Measurements from ENCODE around the gene MAPRE2.

Gene MAPRE2

DNA sequence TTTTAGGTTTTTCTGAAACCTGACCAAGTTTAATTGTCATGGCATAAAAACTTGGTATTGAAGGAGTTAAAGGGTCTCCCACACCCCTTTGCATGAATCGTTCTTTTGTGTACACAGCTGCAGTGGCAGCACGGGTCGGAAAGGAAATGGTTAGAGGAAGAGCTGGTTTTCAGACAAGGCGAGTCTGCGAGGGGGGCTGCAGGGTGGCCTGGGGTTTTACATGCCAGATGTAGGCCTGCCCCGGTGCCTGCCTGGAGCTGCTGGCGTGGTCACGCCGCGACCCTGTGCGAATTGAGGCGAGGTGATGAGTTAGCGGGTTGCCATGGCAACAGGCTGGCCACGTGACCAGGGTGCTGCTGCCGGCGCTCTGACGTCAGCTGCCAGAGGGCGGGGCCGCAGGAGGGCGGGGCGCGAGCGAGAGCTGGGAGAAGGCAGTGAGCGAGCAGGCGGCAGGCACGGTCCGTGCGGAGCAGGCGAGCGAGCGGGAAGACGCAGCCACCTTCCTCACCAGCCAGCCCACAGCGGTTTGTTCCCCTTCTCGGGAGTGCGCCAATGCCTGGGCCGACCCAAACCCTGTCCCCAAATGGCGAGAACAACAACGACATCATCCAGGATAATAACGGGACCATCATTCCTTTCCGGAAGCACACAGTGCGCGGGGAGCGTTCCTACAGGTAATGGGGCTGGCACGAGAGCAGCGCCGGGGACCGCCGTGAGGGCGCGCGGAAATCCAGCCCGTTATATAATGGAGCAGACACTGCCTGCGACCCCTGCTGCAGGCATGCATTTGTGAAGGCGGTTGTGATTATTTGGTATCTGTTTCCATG lies at the start of gene MAPRE2:
MAPRE2 (plus strand) TSS at position 426 of the 827 bp plus-strand sequence; CDS start at position 553, 127 bp downstream.
- peak; percentile 98 for DNase-seq (ENCODE audit: low spot score)

DNA sequence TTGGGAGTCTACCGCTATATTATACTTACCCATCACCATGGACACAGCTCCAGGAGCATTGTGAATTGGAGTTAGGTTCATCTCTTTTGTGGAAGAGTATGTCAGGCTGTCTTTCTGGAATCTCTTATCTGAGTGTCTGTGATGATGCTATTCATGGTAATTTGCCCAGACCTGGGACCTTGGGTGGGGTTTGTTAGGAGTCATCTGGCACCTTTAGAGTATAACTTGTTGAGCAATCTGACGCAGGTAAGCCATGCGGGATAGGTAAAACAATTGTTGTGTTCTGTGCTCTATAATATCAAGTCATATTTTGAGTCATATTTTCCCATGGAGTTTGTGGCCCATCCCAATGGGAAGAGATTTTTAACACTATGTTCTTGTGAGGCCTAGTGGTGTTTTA lies 49.7 kb upstream of the MAPRE2 start:
- no peak for DNase-seq (ENCODE audit: low spot score)

DNA sequence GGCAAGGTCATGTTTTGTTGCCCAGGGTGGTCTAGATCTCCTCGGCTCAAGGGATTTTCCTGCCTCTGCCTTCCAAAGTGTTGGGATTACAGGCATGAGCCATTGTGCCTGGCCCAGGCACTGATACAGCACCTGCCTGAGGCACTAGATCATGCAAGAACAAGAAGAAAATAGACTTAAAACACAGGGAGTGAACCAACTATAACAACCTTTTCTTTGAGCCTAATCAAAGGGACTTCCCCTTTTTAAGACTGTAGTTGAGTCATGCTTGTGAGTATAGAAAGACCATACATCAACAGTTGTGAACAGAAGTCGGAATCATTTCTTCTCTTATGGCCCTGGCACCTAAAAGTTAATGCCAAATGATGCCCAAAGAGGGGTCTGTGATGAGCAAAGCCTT lies 47.9 kb upstream of the MAPRE2 start:
- DNase-seq (ENCODE audit: low spot score), result no peak

DNA sequence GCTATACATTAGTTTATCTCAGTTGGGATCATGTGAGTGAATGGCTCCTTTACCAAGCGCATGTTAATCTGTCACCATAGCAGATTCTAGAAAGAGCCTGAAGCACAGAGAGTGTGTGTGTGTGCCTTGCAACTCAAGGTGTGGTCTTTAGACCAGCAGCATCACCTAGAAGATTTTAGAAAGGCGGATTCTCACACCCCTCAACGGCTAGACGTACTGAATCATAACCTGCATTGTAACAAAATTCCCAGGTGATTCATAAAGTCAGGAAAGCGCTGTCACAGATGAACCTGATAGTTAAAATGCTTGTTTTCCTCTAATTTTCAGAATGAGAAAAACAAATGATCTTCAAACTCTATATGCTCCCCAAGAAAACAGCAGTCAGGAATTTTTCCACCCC lies 45.5 kb upstream of the MAPRE2 start:
- no peak for DNase-seq (ENCODE audit: low spot score)

DNA sequence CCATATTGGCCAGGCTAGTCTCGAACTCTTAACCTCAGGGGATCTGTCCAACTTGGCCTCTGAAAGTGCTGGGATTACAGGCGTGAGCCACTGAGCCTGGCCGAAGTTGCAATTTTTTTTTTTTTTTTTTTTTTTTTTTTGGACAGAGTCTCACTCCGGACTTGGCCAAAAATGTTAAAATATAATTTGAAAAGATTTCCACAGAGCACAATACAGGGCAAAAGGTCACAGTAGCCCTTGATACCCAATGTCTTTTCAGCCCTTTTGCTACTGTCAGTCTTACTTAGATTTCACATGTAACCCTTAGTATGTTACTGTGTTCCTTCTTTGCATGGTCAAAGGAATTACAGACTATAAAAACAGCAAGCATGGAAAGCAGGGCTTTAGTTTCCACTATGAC lies 42.6 kb upstream of the MAPRE2 start:
- DNase-seq (ENCODE audit: low spot score), result no peak

DNA sequence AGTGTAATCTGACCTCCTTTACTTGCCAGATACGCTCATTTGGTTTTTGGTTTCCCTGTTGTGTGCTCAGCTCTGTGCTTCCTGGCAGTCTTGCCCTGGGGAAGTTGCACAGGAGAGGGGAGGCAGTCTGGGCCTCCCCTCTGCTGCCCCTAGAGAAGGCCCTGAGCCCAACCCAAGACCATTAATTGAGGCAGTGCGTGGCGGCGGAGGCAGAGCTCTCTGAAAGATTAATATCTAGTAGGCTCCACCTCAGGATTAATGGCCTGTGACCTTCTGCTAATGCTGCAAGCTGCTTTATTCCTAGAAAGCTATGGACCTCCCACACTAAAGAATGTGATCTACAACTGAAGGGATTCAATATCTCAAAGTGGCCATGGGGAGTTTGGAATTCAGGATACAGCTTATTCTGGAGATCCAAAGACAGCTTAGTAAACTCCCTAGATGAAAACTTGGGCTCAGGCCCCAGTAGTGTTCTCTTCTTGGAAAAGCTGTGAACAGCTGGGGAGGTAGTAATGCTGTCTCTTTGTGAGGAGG lies 41.4 kb upstream of the MAPRE2 start:
- no peak for DNase-seq (ENCODE audit: low spot score)

DNA sequence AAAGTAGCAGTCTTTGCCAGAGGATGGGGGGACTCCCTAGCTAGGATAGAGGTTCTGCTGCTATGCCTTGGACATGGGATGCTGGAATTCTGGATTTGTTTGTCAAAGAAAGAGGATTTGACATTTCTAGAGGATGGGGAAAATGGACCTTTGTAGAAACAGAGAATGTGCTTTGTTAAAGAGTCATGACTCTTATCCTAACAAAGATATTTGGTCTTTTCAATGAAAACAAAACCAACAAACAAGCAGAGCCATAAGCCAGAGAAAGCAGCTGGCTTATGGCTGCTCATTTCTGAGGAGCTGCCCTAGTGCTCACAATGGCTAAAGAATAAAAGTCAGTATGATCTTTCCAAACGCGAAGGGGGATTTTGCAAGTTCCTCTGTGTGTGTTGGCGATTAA lies 40.8 kb upstream of the MAPRE2 start:
- no peak for DNase-seq (ENCODE audit: low spot score)

DNA sequence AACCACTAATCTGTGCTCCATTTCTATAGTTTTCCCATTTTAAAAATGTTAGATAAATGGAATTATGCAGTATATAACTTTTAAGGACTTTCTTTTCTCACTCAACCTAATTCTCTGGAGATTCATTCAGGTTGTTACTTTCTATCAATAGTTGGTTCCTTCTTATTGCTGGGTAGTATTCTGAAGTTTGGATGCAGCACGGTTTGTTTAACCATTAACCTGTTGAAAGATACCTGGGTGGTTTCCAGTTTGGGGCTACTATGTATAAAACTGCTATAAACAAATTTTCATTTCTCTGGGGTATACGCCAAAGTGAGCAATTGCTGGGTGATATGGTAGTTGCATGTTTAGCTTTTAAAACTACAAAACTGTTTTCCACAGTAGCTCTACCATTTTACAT lies 39.1 kb upstream of the MAPRE2 start:
- DNase-seq (ENCODE audit: low spot score), result no peak

DNA sequence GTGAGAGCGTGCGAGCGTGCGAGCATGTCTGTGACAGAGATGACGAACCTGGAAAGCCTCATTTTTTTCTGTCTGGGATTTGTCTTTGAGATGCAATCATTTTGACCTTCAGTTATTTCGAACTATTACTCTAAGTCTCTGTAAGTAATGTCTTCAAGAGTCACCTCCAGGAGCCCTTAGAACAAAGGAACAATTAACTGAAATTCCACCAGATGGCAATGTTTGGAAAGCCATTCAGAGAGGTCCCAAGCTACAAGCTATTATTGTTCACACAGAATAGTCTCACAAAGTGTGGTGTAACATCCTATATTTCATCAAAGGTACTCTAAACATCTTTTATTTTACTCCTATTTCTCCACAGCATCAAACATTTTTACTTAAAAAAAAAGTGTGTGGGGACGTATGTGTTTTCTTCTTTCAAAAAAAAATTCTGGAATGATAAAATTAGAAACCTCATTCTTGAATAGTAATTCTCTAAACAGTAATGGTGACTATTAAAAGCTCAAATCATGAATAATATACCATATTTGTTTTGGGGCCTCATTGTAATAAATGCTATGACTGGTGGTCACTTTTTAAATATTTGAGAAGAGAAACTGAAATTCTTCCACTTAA lies 35.1 kb upstream of the MAPRE2 start:
- DNase-seq (ENCODE audit: low spot score), result peak; percentile 47

DNA sequence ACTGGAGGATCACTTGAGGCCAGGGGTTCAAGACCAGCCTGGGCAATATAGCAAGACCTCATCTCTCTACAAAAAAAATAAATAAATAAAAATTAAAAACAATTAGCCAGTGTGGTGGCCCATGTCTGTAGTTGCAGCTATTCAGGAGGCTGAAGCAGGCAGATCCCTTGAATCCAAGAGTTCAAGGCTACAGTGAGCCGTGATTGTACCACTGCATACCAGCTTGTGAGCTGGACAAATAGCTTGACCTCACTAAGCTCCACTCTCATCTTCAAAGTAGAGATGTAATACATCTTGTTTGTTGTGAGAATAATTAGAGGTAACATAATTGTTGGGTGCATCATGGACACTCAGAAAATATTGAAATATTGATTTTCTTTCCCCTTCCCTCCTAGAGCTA lies 31.1 kb upstream of the MAPRE2 start:
- no peak for DNase-seq (ENCODE audit: low spot score)

DNA sequence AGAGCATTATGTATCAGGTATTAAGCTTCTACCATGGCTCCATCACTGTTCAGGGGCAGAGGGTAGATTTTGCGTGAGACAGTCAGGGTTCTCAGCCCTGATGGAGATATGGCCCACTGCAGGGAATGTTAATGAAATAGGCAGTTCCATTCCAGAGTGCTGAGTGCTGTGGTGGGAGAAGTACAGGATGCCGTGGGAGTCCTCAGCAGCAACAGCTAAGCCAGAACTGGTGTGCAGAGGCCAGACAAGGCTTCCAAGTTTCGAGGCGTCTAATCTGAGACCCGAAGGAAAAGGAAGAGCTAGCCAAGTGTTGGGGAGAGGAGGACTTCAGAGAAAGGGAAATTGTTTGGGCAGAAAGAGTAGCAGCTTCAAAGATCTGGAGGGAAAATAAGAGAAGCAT lies 30.2 kb upstream of the MAPRE2 start:
- DNase-seq (ENCODE audit: low spot score), result no peak

DNA sequence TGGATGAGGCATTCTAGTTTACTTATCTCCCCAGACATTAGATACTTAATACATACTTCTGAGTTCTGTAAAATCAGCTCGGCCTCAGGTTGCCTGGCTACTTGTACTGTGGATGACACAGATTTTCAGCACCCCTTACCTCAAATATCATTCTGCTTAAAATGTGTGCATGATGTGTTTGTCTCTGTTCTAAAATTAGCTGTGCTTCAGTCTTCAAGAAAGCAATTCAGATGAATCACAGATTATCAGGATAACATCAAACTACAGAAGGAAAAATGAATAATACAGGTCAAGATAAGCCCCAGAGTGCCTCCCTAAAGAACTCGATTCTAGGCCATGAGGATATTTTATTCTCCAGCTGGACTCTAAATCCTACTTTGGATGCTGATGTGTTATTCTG lies 21.3 kb upstream of the MAPRE2 start:
- DNase-seq (ENCODE audit: low spot score), result no peak

DNA sequence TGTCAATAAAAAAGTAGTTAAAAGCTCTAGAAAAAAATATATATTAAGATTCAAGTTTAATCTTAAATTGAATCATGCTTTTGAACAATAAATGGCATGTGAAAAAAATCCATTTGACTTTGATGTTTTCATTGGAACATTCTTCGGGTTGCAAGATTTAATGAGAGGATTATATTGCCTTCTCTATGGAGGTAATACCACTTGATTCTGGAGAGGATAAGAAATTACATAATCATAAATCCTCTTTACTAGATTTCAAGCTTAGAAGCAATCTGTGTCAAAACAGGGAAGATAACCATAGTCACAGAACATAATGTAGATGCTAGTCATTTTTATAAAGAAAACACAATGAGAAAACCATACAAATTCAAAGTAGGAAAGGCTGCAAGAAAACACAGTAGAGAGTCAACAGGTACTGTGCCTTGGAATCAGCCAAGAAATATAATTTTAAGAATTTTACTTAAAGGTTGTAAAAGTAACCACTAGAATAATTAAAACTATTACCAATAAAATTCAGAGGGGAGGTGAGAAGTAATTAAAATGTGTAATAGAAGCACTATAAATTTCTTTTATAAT lies 18.7 kb upstream of the MAPRE2 start:
- DNase-seq (ENCODE audit: low spot score), result no peak

DNA sequence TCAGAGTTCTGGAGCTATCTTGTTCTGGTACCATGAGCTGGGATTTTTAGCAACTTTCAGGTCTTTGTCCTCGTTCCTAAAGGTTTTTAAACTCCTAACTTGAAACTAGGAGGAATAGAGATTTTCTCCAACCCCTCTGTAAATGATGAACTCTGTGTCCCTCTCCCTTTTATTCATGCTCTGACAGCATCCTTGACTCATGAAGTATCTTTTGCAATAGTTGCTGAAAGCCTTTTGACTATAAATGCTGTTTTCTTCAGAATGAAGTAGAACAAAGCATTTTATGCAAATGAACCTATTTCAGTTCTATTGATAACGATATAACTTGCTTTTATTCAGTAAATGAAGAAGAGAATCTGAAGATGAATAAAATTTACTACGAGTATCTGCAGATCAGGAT lies 17.0 kb upstream of the MAPRE2 start:
- no peak for DNase-seq (ENCODE audit: low spot score)

DNA sequence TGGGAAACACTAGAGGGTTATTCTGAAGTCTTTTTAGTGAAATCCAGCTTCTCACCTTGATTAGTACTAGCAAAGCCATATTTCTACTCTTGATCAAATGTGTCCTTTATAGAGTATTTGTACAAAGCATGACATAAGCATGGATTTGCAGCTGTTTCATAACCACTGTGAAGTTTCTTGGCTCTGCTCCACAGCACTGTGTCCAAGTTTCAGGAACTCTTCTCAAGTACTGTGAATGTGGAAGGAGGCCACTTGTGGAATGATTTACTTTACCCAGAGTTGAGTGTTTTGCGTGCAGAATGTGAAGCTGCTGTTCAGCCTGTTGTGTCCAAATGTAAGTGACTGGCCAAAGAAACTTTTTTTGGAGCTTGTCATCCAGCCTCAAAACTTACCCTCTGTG lies 16.2 kb upstream of the MAPRE2 start:
- no peak for DNase-seq (ENCODE audit: low spot score)

DNA sequence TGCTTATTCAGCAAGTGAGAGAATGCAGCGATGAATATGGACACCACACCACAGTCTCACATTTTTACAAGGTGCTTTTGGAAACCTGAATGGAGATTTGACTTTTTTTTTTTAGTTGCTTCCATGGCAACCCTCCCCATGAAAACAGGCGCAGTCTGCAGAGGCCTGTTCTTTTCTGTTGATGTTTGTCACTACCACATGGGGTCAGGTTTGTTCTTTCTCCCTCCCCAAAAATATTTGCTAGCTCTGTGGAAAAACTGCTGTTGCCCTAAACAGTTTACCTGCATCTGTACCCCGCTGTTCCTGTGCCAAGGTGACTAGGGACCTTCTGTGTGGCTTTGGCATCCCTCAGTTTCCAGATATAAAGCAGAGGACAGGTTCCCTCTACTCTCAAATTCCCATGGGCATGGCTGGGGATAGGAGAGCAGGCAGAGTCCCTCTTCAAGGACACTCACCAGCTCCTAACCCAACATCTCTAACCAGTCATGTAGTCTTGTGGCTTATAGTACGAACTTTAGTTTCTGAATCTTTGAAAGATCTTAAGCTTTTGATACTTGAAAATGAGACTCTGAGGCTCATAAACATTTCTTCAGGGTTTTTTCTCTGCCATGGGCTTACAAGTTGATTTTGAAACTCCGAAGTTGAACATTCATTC lies 14.7 kb upstream of the MAPRE2 start:
- peak; percentile 54 for DNase-seq (ENCODE audit: low spot score)

DNA sequence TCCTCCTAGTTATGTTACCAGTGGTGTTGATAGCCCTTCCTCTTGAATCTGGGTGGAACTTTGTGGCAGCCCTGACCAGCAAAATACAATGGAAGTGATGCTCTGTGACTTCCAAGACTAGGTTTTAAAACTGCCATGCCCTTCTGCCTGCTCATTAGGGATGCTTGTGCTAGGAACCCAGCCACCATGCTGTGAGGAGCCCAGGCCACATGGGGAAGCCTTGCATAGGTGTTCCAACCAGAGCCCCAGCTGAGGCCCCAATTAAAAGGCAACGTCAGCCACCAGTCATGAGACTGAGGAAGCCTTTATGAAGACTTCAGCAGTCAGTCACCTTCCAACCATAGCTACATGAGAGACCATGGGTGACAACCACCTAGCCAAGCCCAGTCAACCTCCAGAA lies 14.0 kb upstream of the MAPRE2 start:
- no peak for DNase-seq (ENCODE audit: low spot score)

DNA sequence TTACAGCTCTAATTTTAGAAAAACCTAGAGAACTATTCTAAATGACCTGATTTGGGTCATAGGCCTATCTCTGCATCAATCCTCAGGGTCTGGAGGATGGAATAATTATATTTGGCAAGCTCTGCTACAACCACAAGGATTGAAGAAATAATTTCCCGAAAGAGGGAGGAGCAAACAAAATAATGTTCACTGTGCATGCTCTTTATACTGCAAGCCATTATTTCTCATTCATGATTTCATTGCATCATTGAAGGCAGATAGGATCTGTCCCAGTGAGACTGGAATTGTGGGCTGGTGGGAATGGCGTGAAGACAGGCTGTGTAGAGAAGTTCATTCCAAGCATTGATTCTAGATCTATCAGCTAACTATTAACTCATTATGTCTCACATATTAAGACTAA lies 12.7 kb upstream of the MAPRE2 start:
- no peak for DNase-seq (ENCODE audit: low spot score)

DNA sequence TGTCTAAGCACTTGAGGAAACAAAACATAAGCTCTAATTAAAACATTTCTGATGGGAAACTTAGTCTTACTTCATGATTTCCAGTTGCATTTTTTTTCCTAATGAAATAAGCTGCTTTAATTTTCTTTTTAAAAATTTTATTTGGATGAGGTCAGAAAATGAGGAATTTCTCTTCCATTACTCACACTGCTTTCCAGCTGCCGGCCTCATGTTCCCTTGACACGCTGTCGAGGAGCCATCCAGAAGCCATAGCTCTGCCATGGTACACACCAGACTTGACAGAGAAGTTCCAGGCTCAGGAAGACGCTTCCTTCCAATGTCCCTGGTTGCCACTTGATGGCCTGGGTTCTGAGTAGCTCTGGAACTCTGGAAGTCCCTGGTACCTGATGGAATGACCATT lies 12.1 kb upstream of the MAPRE2 start:
- DNase-seq (ENCODE audit: low spot score), result no peak

DNA sequence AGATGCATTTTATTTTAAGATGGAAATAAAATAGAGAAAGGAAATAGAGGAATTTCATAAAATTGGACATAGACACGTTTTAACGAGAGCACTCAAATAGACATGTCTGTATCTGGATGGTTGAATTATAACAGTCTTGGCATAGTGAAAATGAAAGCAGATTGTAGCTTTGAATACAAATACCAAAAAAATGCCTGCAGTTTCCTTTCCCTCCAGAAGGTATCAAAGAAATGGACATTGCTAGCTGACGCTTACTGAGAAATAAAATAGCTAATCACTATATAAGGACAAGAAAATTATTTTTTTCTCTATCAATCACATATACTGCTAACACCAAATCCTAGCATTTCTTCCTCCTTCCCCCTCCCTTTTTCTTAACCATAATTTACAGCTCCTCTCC lies 11.4 kb upstream of the MAPRE2 start:
- DNase-seq (ENCODE audit: low spot score), result peak; percentile 38

DNA sequence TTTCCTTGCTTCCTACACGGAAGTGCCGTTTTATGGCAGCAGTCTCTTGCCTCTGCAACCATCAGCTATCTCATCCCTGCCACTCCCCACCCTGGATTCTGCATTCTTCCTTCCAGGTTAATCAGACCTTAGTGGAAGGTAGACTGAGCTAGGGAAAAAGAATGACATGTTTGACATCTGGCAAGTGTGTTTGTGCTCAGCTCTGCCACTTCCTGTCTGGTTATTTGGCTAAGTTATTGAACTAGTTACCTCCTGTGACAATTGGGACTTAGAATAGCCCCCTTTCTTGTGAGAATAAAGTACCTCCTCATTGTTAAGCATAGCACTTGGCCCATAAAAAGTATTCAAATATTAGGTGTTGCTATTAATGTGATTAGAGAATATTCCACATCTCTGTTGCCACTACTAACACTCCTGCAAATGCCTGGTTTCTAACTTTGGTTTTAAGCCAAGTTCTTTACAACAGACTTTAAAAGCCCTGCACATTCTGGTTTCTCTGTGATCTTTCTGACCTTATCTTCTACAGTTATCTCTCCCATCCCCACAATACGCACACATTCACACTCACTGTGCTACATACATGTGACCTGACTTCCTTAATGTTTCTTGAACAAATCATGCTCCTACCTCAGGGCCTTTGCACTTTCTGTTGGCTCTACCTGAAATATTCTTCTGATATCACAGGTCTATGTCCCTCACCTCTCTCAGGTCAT lies 10.8 kb upstream of the MAPRE2 start:
- peak; percentile 44 for DNase-seq (ENCODE audit: low spot score)

DNA sequence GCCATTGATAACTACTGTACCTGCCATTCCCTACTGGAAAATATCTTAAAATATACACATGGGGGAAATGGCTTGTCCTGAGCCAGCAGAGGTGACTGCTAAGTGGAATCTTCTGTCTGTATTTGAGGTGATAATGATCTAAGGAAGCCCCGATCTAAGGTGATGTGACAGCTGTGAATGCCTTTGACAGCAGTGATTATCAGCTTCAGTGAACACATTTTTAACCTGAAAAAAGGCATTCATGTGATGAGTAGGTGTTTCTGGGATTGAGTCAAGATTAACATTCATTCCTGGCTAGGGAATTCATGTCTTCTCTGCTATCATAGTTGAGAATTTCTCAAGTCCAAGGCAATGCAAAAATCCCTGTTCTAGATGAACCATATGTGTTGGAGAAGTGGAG lies 9.1 kb upstream of the MAPRE2 start:
- DNase-seq (ENCODE audit: low spot score), result no peak

Measured in CD4-positive, alpha-beta T cell treated with Interleukin-6 at 100 ng/mL for 8 hours (primary cell).